Fibroblast of pulmonary artery (primary cell): ENCODE results near the gene CDC25C.

Experiments used
- DNase-seq: peaks from one replicate; pipeline ENCODE4 v3.0.0-alpha.2; 2010; ENCODE audit warnings: low read depth
- H3K4me3 ChIP-seq: replicated peaks from 2 replicates; pipeline ENCODE4 v1.5.1; 2011; ENCODE audit warnings: low read depth, mild to moderate bottlenecking, control low read depth, low read length, moderate library complexity
- CTCF ChIP-seq: IDR thresholded peaks from 2 replicates; pipeline ENCODE4 v1.5.1; 2011; ENCODE audit warnings: mild to moderate bottlenecking, control low read depth, low read length, inconsistent platforms; ENCODE audit errors: missing control alignments

The CDC25C gene

GRCh38 chr5:138240650-138241385 lies 90.8 kb downstream of the CDC25C start:
- no peak overlapping the region for H3K4me3 ChIP-seq
- no peak for DNase-seq
- no peak for TF ChIP-seq CTCF

GRCh38 chr5:138238034-138238433 lies 93.6 kb downstream of the CDC25C start:
- no peak for TF ChIP-seq CTCF
- DNase-seq = no peak

More at GRCh38 chr5:138238034-138238433, 93.6 kb downstream of the CDC25C start:
- H3K4me3 ChIP-seq = no peak overlapping the region
